Measurements from ENCODE around the gene RPL35A. TPM values are rescaled to one million over a fixed set of nuclear protein-coding genes. Genes with fewer than 3 reads are reported as not detected.

Gene RPL35A
- total RNA-seq (1,000 to 10,000 TPM in 5 of 9 donors, 100 to 1,000 TPM in 4; 564 to 1,614 (median 1,018) TPM), polyA plus RNA-seq (1,000 to 10,000 TPM in 2 of 3 donors, 100 to 1,000 TPM in 1; 944 to 1,561 (median 1,277) TPM)
- long read RNA-seq, donor 1, transcript RPL35A-206 (5 exons, 1,444 nt): major isoform, 732 of 1,802 reads
- long read RNA-seq, donor 1, transcript RPL35A-207 (2 exons, 687 nt): minor isoform, 67 of 1,802 reads
- long read RNA-seq, donor 1, transcript RPL35A-208 (4 exons, 677 nt): minor isoform, 76 of 1,802 reads
- long read RNA-seq, donor 1, transcript RPL35A-205 (5 exons, 553 nt): minor isoform, 60 of 1,802 reads
- long read RNA-seq, donor 1, partial matches to known transcripts: 777 of 1,802 reads
- long read RNA-seq, donor 1, other reads (novel, unspliced or antisense): 72 of 1,802 reads
- long read RNA-seq, donor 2, transcript RPL35A-205 (5 exons, 553 nt): minor isoform, 24 of 1,429 reads
- long read RNA-seq, donor 2, transcript RPL35A-206 (5 exons, 1,444 nt): major isoform, 528 of 1,429 reads
- long read RNA-seq, donor 2, transcript RPL35A-208 (4 exons, 677 nt): minor isoform, 60 of 1,429 reads
- long read RNA-seq, donor 2, transcript RPL35A-207 (2 exons, 687 nt): minor isoform, 63 of 1,429 reads
- long read RNA-seq, donor 2, partial matches to known transcripts: 686 of 1,429 reads
- long read RNA-seq, donor 2, other reads (novel, unspliced or antisense): 53 of 1,429 reads
- long read RNA-seq, donor 3, transcript RPL35A-206 (5 exons, 1,444 nt): major isoform, 472 of 1,138 reads
- long read RNA-seq, donor 3, transcript RPL35A-205 (5 exons, 553 nt): minor isoform, 28 of 1,138 reads
- long read RNA-seq, donor 3, transcript RPL35A-208 (4 exons, 677 nt): minor isoform, 53 of 1,138 reads
- long read RNA-seq, donor 3, transcript RPL35A-207 (2 exons, 687 nt): minor isoform, 57 of 1,138 reads
- long read RNA-seq, donor 3, partial matches to known transcripts: 492 of 1,138 reads
- long read RNA-seq, donor 3, other reads (novel, unspliced or antisense): 30 of 1,138 reads
- long read RNA-seq, donor 4, transcript RPL35A-206 (5 exons, 1,444 nt): major isoform, 1,211 of 1,363 reads
- long read RNA-seq, donor 4, transcript RPL35A-205 (5 exons, 553 nt): minor isoform, 23 of 1,363 reads
- long read RNA-seq, donor 4, transcript RPL35A-208 (4 exons, 677 nt): minor isoform, 10 of 1,363 reads
- long read RNA-seq, donor 4, partial matches to known transcripts: 93 of 1,363 reads
- long read RNA-seq, donor 4, other reads (novel, unspliced or antisense): 24 of 1,363 reads
- long read RNA-seq, donor 5, transcript RPL35A-207 (2 exons, 687 nt): minor isoform, 33 of 623 reads
- long read RNA-seq, donor 5, transcript RPL35A-206 (5 exons, 1,444 nt): major isoform, 542 of 623 reads
- long read RNA-seq, donor 5, transcript RPL35A-205 (5 exons, 553 nt): minor isoform, 16 of 623 reads
- long read RNA-seq, donor 5, partial matches to known transcripts: 31 of 623 reads
- long read RNA-seq, donor 5, other reads (novel, unspliced or antisense): 0 of 623 reads
- long read RNA-seq, donor 6, transcript RPL35A-205 (5 exons, 553 nt): minor isoform, 14 of 1,431 reads
- long read RNA-seq, donor 6, transcript RPL35A-206 (5 exons, 1,444 nt): major isoform, 1,251 of 1,431 reads
- long read RNA-seq, donor 6, transcript RPL35A-208 (4 exons, 677 nt): minor isoform, 11 of 1,431 reads
- long read RNA-seq, donor 6, partial matches to known transcripts: 111 of 1,431 reads
- long read RNA-seq, donor 6, other reads (novel, unspliced or antisense): 43 of 1,431 reads
- long read RNA-seq, donor 7, transcript RPL35A-205 (5 exons, 553 nt): minor isoform, 28 of 944 reads
- long read RNA-seq, donor 7, transcript RPL35A-208 (4 exons, 677 nt): minor isoform, 40 of 944 reads
- long read RNA-seq, donor 7, transcript RPL35A-206 (5 exons, 1,444 nt): major isoform, 388 of 944 reads
- long read RNA-seq, donor 7, transcript RPL35A-207 (2 exons, 687 nt): minor isoform, 35 of 944 reads
- long read RNA-seq, donor 7, partial matches to known transcripts: 418 of 944 reads
- long read RNA-seq, donor 7, other reads (novel, unspliced or antisense): 26 of 944 reads
- long read RNA-seq, donor 8, transcript RPL35A-208 (4 exons, 677 nt): minor isoform, 25 of 1,483 reads
- long read RNA-seq, donor 8, transcript RPL35A-205 (5 exons, 553 nt): minor isoform, 55 of 1,483 reads
- long read RNA-seq, donor 8, transcript RPL35A-207 (2 exons, 687 nt): minor isoform, 27 of 1,483 reads
- long read RNA-seq, donor 8, transcript RPL35A-206 (5 exons, 1,444 nt): major isoform, 636 of 1,483 reads
- long read RNA-seq, donor 8, partial matches to known transcripts: 664 of 1,483 reads
- long read RNA-seq, donor 8, other reads (novel, unspliced or antisense): 57 of 1,483 reads
- long read RNA-seq, donor 9, transcript RPL35A-208 (4 exons, 677 nt): minor isoform, 68 of 1,488 reads
- long read RNA-seq, donor 9, transcript RPL35A-206 (5 exons, 1,444 nt): major isoform, 625 of 1,488 reads
- long read RNA-seq, donor 9, transcript RPL35A-207 (2 exons, 687 nt): minor isoform, 91 of 1,488 reads
- long read RNA-seq, donor 9, transcript RPL35A-205 (5 exons, 553 nt): minor isoform, 20 of 1,488 reads
- long read RNA-seq, donor 9, partial matches to known transcripts: 608 of 1,488 reads
- long read RNA-seq, donor 9, other reads (novel, unspliced or antisense): 58 of 1,488 reads
- long read RNA-seq, donor 10, transcript RPL35A-205 (5 exons, 553 nt): minor isoform, 28 of 563 reads
- long read RNA-seq, donor 10, transcript RPL35A-208 (4 exons, 677 nt): minor isoform, 22 of 563 reads
- long read RNA-seq, donor 10, transcript RPL35A-206 (5 exons, 1,444 nt): major isoform, 309 of 563 reads
- long read RNA-seq, donor 10, transcript RPL35A-207 (2 exons, 687 nt): minor isoform, 22 of 563 reads
- long read RNA-seq, donor 10, partial matches to known transcripts: 162 of 563 reads
- long read RNA-seq, donor 10, other reads (novel, unspliced or antisense): 17 of 563 reads

DNA sequence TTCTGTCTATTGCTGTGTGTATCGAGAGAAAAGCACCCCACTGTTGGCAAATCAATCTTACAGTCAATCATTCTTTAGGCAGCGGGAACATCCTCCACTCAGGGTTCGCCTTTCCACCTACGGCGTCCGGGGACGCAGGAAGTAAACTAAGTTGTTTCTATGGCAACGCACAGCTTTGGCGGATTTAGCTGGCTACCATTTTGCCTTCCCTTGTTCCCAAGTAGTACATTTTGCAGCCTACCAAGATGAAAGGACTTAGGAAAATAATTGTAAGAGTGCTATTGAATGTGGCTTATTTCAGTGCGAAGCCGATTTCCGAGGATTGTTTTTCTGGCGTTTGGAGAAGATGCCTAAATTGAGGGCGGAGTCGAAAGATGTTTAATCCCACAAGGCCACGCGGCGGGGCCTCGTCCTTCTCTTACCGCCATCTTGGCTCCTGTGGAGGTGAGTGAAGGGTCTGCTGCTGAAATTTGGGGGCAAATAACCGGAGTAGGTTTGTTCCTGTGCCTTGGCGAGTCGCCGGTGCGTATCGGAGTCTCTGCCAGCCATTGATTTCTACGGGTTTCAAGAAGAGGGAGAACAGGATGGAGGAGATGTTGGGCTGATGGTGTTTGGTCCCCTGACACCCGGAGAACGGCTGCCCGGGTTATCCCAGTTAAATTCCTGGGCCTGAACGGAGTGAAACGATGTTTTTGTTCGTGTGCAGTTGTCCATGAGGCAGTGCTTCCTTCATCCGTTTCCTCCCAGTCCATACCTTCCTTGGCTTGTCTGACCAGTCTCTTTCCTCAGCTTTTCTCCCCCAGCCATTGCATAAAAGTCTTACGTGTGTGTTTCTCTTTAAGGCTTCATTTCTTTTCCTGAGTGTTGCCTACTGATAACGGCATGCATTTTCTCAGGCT lies at the start of gene RPL35A:
RPL35A (plus strand) TSS at position 413 of the 899 bp plus-strand sequence. CDS start 778 bp downstream, outside the sequence.
- Histone ChIP-seq H3K4me1 (replicated peaks in 1 of 2) (peaks cover 31 to 52% of the 10 kb centered on the region in 2 donors), H3K36me3 (replicated peaks in 1 of 2) (peaks cover 0 to 38% of the 10 kb centered on the region in 2 donors), H3K9me3 (replicated peaks in 1 of 3) (no peaks in the 10 kb centered on the region), H3K27me3 (no peaks in the 10 kb centered on the region), H3K27ac (peak within 1 kb of the TSS; percentile 81 to 94 (median 86)), H3K4me3 (peak within 1 kb of the TSS; percentile 46 to 86 (median 62))
- peak; percentile 69 for TF ChIP-seq POLR2A (IDR thresholded peaks at IDR 0.05)
- TF ChIP-seq, protein P1, sequence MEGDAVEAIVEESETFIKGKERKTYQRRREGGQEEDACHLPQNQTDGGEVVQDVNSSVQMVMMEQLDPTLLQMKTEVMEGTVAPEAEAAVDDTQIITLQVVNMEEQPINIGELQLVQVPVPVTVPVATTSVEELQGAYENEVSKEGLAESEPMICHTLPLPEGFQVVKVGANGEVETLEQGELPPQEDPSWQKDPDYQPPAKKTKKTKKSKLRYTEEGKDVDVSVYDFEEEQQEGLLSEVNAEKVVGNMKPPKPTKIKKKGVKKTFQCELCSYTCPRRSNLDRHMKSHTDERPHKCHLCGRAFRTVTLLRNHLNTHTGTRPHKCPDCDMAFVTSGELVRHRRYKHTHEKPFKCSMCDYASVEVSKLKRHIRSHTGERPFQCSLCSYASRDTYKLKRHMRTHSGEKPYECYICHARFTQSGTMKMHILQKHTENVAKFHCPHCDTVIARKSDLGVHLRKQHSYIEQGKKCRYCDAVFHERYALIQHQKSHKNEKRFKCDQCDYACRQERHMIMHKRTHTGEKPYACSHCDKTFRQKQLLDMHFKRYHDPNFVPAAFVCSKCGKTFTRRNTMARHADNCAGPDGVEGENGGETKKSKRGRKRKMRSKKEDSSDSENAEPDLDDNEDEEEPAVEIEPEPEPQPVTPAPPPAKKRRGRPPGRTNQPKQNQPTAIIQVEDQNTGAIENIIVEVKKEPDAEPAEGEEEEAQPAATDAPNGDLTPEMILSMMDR (IDR thresholded peaks at IDR 0.05): no peak
- DNase-seq: peak; percentile 85 to 94 (median 88)
- WGBS, 4 donors: 0 to 1% (median 0%) methylated on average over 23 to 36 of the region's 36 CpGs
- intact Hi-C loops (cut with DNase I): loop anchor here in 1 of 2 donors (5.0 kb wide), 1 partner anchor 48 kb away; no protein-coding TSS in a partner anchor

DNA sequence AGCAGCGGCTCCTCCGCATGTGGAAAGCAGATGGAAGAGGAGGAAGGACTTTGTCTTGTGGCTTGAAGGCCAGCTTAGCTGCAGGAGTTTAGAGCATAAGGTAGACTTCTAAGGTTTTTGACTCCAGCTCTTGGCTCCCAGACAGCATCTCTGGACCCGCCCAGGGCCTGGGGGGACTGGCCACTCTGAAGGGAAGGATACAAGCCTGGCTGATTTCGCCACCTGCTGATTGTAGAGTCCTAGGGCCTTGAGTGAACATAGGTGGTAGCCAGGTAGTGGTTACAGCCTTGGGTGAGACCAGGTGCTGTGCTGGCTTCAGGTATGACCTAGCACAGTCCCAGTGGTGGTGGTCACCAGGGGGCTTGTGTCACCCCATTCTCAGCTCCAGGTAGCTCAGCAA lies 48.4 kb upstream of the RPL35A start:
- WGBS, 4 donors: 84 to 100% (median 93%) methylated on average over 2 to 4 of the region's 4 CpGs
- TF ChIP-seq POLR2A (IDR thresholded peaks at IDR 0.05): no peak
- TF ChIP-seq, protein P1 (IDR thresholded peaks at IDR 0.05): no peak
- DNase-seq: no peak
- intact Hi-C loops (cut with DNase I): loop anchor here in 1 of 2 donors (5.0 kb wide), 1 partner anchor 46 kb away; no protein-coding TSS in a partner anchor
- Histone ChIP-seq H3K9me3 (replicated peaks in 1 of 3) (no peaks in the 10 kb centered on the region), H3K27ac (no peak overlapping the region), H3K27me3 (no peaks in the 10 kb centered on the region), H3K4me1 (replicated peaks in 1 of 2) (peaks cover 0 to 12% of the 10 kb centered on the region in 2 donors), H3K36me3 (replicated peaks in 1 of 2) (no peaks in the 10 kb centered on the region), H3K4me3 (no peak overlapping the region)
